Tibial artery (tissue), 4 donors: ENCODE data around the gene CABLES1.

Experiments used
- DNase-seq, 2 donors: peaks; one replicate each; pipeline ENCODE4 v3.0.0-alpha.2; 2019
- H3K27ac ChIP-seq, 2 donors: fragments of 200-600 bp; sonication (generic) in 1 of 2; 1 replicate in 1 of 2; 2 replicates in 1 of 2; pipeline ENCODE4 v1.5.1; 2018 to 2019; ENCODE audit warnings: mild to moderate bottlenecking in 1 of 2
- H3K27me3 ChIP-seq, 2 donors: fragments of 200-600 bp; sonication (generic) in 1 of 2; one replicate each; pipeline versions ENCODE4 v1.5.1 to v1.6.0; 2016 to 2019
- H3K36me3 ChIP-seq, 3 donors: fragments of 200-600 bp; sonication (generic) in 2 of 3; one replicate each; pipeline ENCODE4 v1.5.1; 2016 to 2019; ENCODE audit warnings: mild to moderate bottlenecking in 2 of 3
- H3K4me1 ChIP-seq, 4 donors: fragments of 200-600 bp; sonication (generic) in 2 of 4; 1 replicate in 3 of 4; 2 replicates in 1 of 4; pipeline ENCODE4 v1.5.1; 2016 to 2019
- H3K4me3 ChIP-seq, 2 donors: fragments of 200-600 bp; sonication (generic) in 1 of 2; 1 replicate in 1 of 2; 2 replicates in 1 of 2; pipeline ENCODE4 v1.5.1; 2018 to 2019; ENCODE audit warnings: mild to moderate bottlenecking in 2 of 2
- H3K9me3 ChIP-seq, 3 donors: fragments of 200-600 bp; sonication (generic) in 1 of 3; one replicate each; pipeline ENCODE4 v1.5.1; 2016 to 2019
- CTCF ChIP-seq, 2 experiments: fragments of 200-600 bp in 1 of 2; fragments of 450-650 bp in 1 of 2; IDR thresholded peaks; one replicate each; pipeline ENCODE4 v1.5.1; 2017 to 2019; ENCODE audit warnings: antibody characterized with exemption in 2 of 2, mild to moderate bottlenecking in 1 of 2, moderate library complexity in 1 of 2
- intact Hi-C: fragments of 100-400 bp; cut with DNase I; formaldehyde crosslinking; loops from one replicate; pipeline ENCODE4 v1.15.0; 2023; ENCODE audit warnings: low total_unique reads

The CABLES1 gene

GRCh38 chr18:23115683-23116096 is 19.6 kb upstream of the CABLES1 start:
- Histone ChIP-seq H3K36me3 (no peaks in the 10 kb centered on the region), H3K4me1 (peaks cover 0 to 14% (median 8%) of the 10 kb centered on the region in 4 donors), H3K27ac (no peak overlapping the region), H3K27me3 (no peaks in the 10 kb centered on the region), H3K4me3 (no peak overlapping the region), H3K9me3 (no peaks in the 10 kb centered on the region)
- DNase-seq = no peak
- intact Hi-C loops = no loop called here
- TF ChIP-seq CTCF (IDR thresholded peaks at IDR 0.05) = no peak

GRCh38 chr18:23121133-23121532 is 14.2 kb upstream of the CABLES1 start:
- H3K27ac ChIP-seq = no peak overlapping the region
- no peaks in the 10 kb centered on the region for H3K36me3 ChIP-seq
- no peak for TF ChIP-seq CTCF (IDR thresholded peaks at IDR 0.05)
- DNase-seq = no peak
- no peak overlapping the region for H3K4me3 ChIP-seq
- intact Hi-C loops = no loop called here
- H3K9me3 ChIP-seq = no peaks in the 10 kb centered on the region
- peaks cover 0 to 2% of the 10 kb centered on the region in 2 donors for H3K27me3 ChIP-seq
- no peaks in the 10 kb centered on the region for H3K4me1 ChIP-seq

- TF ChIP-seq CTCF (IDR thresholded peaks at IDR 0.05) = no peak
- H3K27ac ChIP-seq = no peak overlapping the region
- DNase-seq = no peak
- no peaks in the 10 kb centered on the region for H3K9me3 ChIP-seq
- H3K4me1 ChIP-seq = no peaks in the 10 kb centered on the region
- H3K27me3 ChIP-seq = peaks cover 0 to 5% of the 10 kb centered on the region in 2 donors
- H3K36me3 ChIP-seq = no peaks in the 10 kb centered on the region
- H3K4me3 ChIP-seq = no peak overlapping the region
- intact Hi-C loops = no loop called here
Observed at GRCh38 chr18:23122334-23123229, 12.7 kb upstream of the CABLES1 start.

GRCh38 chr18:23126376-23127056 is 8.8 kb upstream of the CABLES1 start:
- no peak overlapping the region for H3K27ac ChIP-seq
- H3K27me3 ChIP-seq = peaks cover 0 to 5% of the 10 kb centered on the region in 2 donors
- no peaks in the 10 kb centered on the region for H3K9me3 ChIP-seq
- no peaks in the 10 kb centered on the region for H3K36me3 ChIP-seq
- no peak for TF ChIP-seq CTCF (IDR thresholded peaks at IDR 0.05)
- H3K4me1 ChIP-seq = no peaks in the 10 kb centered on the region
- no peak for DNase-seq
- intact Hi-C loops = no loop called here
- no peak overlapping the region for H3K4me3 ChIP-seq

GRCh38 chr18:23127090-23127489 is 8.2 kb upstream of the CABLES1 start:
- intact Hi-C loops = no loop called here

More at GRCh38 chr18:23127090-23127489, 8.2 kb upstream of the CABLES1 start:
- Histone ChIP-seq H3K4me1 (no peaks in the 10 kb centered on the region), H3K27ac (no peak overlapping the region), H3K36me3 (no peaks in the 10 kb centered on the region), H3K27me3 (peaks cover 0 to 5% of the 10 kb centered on the region in 2 donors), H3K9me3 (no peaks in the 10 kb centered on the region), H3K4me3 (no peak overlapping the region)
- no peak for DNase-seq
- no peak for TF ChIP-seq CTCF (IDR thresholded peaks at IDR 0.05)
